ENCODE data around the gene PTPRE.

- TF ChIP-seq REST (IDR thresholded peaks at IDR 0.05; ENCODE audit: insufficient read depth in 1 of 2, low read depth in 2 of 2, low read length in 2 of 2) (no peak), POLR2AphosphoS5 (IDR thresholded peaks at IDR 0.05; ENCODE audit: low read depth, low read length) (no peak), TAF1 (IDR thresholded peaks at IDR 0.05; ENCODE audit: borderline replicate concordance, insufficient read depth, low read length) (no peak), SIN3A (IDR thresholded peaks at IDR 0.05; ENCODE audit: borderline replicate concordance, insufficient read depth, low read length) (no peak), FOXP2 (optimal IDR thresholded peaks at IDR 0.05; ENCODE audit: borderline replicate concordance, extremely low read depth, extremely low read length, insufficient read depth) (no peak)
Measured at GRCh38 chr10:128073890-128074289, 167.0 kb downstream of the PTPRE start.

Data from PFSK-1 (cell line).